Calu3 (cell line): ENCODE measurements around the gene RAD23B. TPM values are rescaled to one million over a fixed set of nuclear protein-coding genes. Genes with fewer than 3 reads are reported as not detected.

Source experiments
- BruUV-seq: library from RNA; stranded (reverse); fragments of 400-500 nt; replicated peaks from 2 replicates; lab custom pipeline; 2021; lab: Mats Ljungman, UMichigan
- CTCF ChIA-PET: fragments of 300-600 bp; sonication (Branson Sonifier 250); formaldehyde crosslinking; loops from one replicate; lab custom pipeline; 2022; ENCODE audit warnings: antibody characterized with exemption; lab: Charles Lee
- DNase-seq: peaks from one replicate; pipeline ENCODE4 v3.0.0; 2022
- H3K27ac Mint-ChIP-seq: one replicate; pipeline ENCODE4 v1.8.0; 2022; ENCODE audit warnings: mixed read lengths; ENCODE audit not compliant: unreplicated experiment
- H3K27me3 Mint-ChIP-seq: one replicate; pipeline ENCODE4 v1.8.0; 2022; ENCODE audit warnings: mixed read lengths; ENCODE audit not compliant: unreplicated experiment
- H3K36me3 Mint-ChIP-seq: one replicate; pipeline ENCODE4 v1.8.0; 2022; ENCODE audit warnings: mild to moderate bottlenecking, moderate library complexity, mixed read lengths; ENCODE audit not compliant: insufficient read depth, unreplicated experiment
- H3K4me1 Mint-ChIP-seq: one replicate; pipeline ENCODE4 v1.8.0; 2022; ENCODE audit warnings: mild to moderate bottlenecking, low read depth, mixed read lengths; ENCODE audit not compliant: unreplicated experiment
- H3K4me3 Mint-ChIP-seq: one replicate; pipeline ENCODE4 v1.8.0; 2022; ENCODE audit warnings: mild to moderate bottlenecking, low read depth, moderate library complexity, mixed read lengths; ENCODE audit not compliant: unreplicated experiment
- H3K9me3 Mint-ChIP-seq: one replicate; pipeline ENCODE4 v1.8.0; 2022; ENCODE audit warnings: low read depth, mixed read lengths; ENCODE audit not compliant: unreplicated experiment
- CTCF ChIP-seq: fragments of 200-600 bp; IDR thresholded peaks from one replicate; pipeline ENCODE4 v1.8.0; 2022; ENCODE audit warnings: antibody characterized with exemption; ENCODE audit not compliant: unreplicated experiment
- intact Hi-C: fragments of 100-400 bp; cut with micrococcal nuclease; formaldehyde crosslinking; loops from one replicate; pipeline ENCODE4 v1.10.0; 2022; ENCODE audit not compliant: unreplicated experiment
- total RNA-seq: library from RNA; stranded (reverse); gene quantifications from 2 replicates; pipeline ENCODE4 v1.2.3, GENCODE V29; 2022

RAD23B gene
- total RNA-seq, 1 experiment from 2014 or later, result 82.3 TPM

DNA sequence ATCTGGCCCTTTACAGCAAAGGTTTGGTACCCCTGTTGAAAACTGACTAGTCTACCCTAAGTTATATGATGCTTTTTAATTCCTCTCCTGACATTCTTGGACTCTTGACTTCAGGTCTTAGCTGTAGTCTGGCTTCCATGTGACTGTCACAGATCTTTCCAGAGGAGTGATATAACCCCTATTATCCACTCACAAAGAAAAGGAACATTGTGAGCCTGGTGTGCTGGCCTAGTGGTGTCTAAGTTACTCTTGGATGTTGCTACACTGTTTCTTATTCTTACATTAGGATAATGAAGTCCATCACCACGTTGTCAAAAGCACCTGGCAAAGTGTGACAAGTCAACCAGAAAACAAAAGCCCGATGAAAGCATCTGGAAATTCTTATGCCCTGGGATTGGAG lies 49.8 kb downstream of the RAD23B start:
- intact Hi-C loops, result no loop called here
- H3K27me3 Mint-ChIP-seq, result no peaks in the 10 kb centered on the region
- peak overlapping the region; percentile 4 for H3K27ac Mint-ChIP-seq
- no peaks in the 10 kb centered on the region for H3K9me3 Mint-ChIP-seq
- no peak for DNase-seq
- H3K36me3 Mint-ChIP-seq, result peaks cover 47% of the 10 kb centered on the region
- TF ChIP-seq CTCF, result no peak
- BruUV-seq, result no TSS peak
- CTCF ChIA-PET, result no interaction called here
- no peak overlapping the region for H3K4me3 Mint-ChIP-seq
- H3K4me1 Mint-ChIP-seq, result peaks cover 20% of the 10 kb centered on the region

DNA sequence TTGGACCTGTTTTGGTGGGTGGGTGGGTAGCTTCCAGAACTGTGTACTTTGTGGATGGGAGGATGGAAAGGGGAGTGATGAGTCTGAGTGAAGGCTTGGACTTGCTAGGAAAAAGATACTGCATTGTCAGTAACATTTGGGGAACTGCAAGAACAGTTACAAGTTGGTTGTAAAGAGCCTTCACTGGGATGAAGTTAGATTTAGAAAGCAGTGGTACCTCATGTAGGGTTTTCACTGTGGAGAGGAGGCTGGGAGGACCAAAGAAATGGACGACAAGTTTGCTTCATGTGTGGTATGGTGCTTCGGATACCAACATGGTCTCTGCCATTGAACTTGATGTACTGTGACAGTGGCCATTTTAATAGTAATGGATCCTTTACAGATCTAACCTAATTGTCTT lies 50.3 kb downstream of the RAD23B start:
- Mint-ChIP-seq H3K27me3 (no peaks in the 10 kb centered on the region), H3K36me3 (peaks cover 44% of the 10 kb centered on the region), H3K4me3 (no peak overlapping the region), H3K27ac (peak overlapping the region; percentile 4), H3K9me3 (no peaks in the 10 kb centered on the region), H3K4me1 (peaks cover 20% of the 10 kb centered on the region)
- CTCF ChIA-PET, result no interaction called here
- DNase-seq, result no peak
- no TSS peak for BruUV-seq
- intact Hi-C loops, result no loop called here
- TF ChIP-seq CTCF, result no peak

GRCh38 chr9:107334103-107334776 lies 51.2 kb downstream of the RAD23B start:
- Mint-ChIP-seq H3K27me3 (no peaks in the 10 kb centered on the region), H3K9me3 (no peaks in the 10 kb centered on the region), H3K27ac (no peak overlapping the region), H3K36me3 (peaks cover 47% of the 10 kb centered on the region), H3K4me1 (peaks cover 20% of the 10 kb centered on the region), H3K4me3 (no peak overlapping the region)
- intact Hi-C loops, result no loop called here
- TF ChIP-seq CTCF, result no peak
- DNase-seq, result no peak
- CTCF ChIA-PET, result interaction anchor here (0.6 kb wide), 1 partner anchor 8 kb away, joined by 4 read pairs; no protein-coding TSS in a partner anchor
- no TSS peak for BruUV-seq

DNA sequence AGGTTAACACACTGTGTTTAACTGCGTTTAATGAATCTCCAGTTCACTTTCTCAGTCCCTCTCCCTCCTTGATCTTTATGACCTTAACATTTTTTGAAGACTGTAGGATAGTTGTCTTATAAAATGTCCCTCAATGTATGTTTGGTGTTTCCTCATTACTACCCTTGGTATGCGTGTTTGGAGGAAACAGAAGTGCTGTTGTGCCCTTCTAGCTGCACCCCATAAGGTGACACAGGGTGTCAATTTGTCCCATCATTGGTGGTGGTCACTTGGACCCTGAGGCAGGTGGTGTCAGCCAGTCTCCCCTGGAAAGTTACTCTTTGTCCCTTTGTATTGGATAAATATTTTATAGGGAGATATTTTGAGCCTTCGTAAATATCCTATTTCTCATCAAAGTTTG lies 52.3 kb downstream of the RAD23B start:
- H3K27me3 Mint-ChIP-seq, result no peaks in the 10 kb centered on the region
- no peak overlapping the region for H3K4me3 Mint-ChIP-seq
- H3K27ac Mint-ChIP-seq, result no peak overlapping the region
- intact Hi-C loops, result no loop called here
- DNase-seq, result no peak
- no TSS peak for BruUV-seq
- peaks cover 20% of the 10 kb centered on the region for H3K4me1 Mint-ChIP-seq
- peaks cover 58% of the 10 kb centered on the region for H3K36me3 Mint-ChIP-seq
- H3K9me3 Mint-ChIP-seq, result no peaks in the 10 kb centered on the region
- CTCF ChIA-PET, result no interaction called here
- no peak for TF ChIP-seq CTCF
